HEK293T (cell line): ENCODE results near the gene SPATA12.

ENCODE experiments used
- FOXK2 ChIP-seq: fragments of 450-650 bp; IDR thresholded peaks from 2 replicates; pipeline ENCODE4 v1.6.1; 2016; ENCODE audit warnings: mild to moderate bottlenecking
- FOXM1 ChIP-seq: fragments of 450-650 bp; IDR thresholded peaks from 2 replicates; pipeline ENCODE4 v1.6.1; 2017; ENCODE audit warnings: mild to moderate bottlenecking, borderline replicate concordance
- LEF1 ChIP-seq: fragments of 450-650 bp; IDR thresholded peaks from 2 replicates; pipeline ENCODE4 v1.6.1; 2017; ENCODE audit warnings: mild to moderate bottlenecking, borderline replicate concordance
- NFRKB ChIP-seq: fragments of 450-650 bp; IDR thresholded peaks from 2 replicates; pipeline ENCODE4 v1.6.1; 2016; ENCODE audit warnings: mild to moderate bottlenecking, moderate library complexity
- SUZ12 ChIP-seq: fragments of 450-650 bp; IDR thresholded peaks from 2 replicates; pipeline ENCODE4 v1.6.1; 2016; ENCODE audit warnings: mild to moderate bottlenecking

GRCh38 chr3:57116501-57116900 is 56.0 kb downstream of the SPATA12 start:
- TF ChIP-seq SUZ12, result no peak
- no peak for TF ChIP-seq NFRKB
- no peak for TF ChIP-seq LEF1
- TF ChIP-seq FOXK2, result no peak
- no peak for TF ChIP-seq FOXM1
